GM18870 (cell line): Measurements from ENCODE around the gene PUM2.

Source experiments
- ATAC-seq: cut with Tn5 transposase; IDR thresholded peaks from one replicate; pipeline ENCODE4 v1.9.1; 2021; ENCODE audit warnings: moderate library complexity; ENCODE audit not compliant: unreplicated experiment

The PUM2 gene

DNA sequence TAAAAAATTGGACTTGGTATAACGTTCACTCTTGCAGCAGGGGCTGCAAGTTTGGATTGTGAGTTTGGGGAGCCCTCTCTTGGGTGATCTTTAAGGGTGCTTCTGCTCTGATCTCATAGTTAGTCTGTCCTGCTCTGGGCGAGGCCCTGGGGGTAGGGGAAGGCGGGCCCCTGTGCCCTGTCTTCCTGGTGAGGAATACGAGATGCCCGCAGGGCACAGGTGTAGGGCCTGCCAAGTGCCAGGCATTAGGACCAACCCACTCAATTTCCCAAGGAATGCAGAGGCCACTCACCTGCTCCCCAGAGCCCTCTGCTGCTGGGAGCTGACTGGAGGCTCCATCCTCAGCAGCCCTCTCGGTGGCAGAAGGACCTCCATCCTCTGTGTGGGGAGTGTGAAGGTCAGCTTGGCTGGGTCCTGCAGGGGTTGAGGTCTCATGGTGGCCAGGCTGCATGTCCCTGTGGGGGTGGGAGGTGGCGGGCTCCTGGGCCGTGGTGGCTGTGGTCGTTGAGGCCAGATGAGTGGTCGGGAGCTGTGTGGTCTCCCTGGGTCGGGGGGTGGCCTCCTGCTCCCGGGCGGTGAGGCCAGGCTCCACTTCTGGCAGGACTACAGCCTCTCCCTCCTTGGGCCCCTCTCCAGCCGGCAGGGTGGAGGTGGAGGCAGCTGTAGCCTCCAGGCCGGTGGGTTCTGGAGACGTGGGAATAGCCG, 147.0 kb downstream of the PUM2 start:
- no peak for ATAC-seq

DNA sequence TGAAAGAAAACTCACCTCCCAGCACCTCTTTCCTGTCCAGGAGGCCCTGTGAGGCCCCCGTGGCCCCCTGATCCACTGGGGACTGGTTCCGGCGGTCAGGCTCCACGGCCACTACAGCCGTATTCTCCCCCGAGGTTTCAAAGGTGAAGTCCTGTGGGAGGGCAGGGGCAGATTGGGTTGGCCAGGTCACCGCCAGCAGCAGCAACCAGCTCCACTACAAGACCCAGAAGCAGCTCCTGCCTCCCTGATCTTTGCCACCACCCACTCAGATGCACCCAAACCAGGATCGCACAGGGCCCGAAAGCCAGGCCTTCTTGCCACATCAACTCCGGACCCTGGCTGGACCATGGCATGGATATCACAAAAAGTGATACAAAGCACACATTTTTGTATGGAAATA, 147.6 kb downstream of the PUM2 start:
- no peak for ATAC-seq

DNA sequence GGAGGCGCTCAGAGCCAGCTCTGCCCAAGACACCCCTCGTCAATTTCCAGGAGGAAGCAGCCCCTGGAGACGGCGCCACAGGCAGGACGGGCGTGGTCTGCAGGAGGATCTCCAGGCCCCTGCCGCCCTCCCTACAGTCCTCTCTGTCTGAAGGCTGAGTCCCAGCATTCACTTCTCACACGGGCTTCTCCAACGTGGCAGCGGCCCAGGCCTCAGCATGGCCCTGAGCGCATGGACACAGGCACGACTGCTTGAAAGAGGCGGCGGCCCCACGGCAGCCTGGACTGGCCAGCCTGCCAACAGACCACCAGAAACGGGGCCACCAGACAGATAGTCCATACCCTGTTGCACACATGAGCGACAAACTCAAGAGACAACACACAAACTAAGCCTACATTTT, 149.0 kb downstream of the PUM2 start:
- ATAC-seq = no peak

DNA sequence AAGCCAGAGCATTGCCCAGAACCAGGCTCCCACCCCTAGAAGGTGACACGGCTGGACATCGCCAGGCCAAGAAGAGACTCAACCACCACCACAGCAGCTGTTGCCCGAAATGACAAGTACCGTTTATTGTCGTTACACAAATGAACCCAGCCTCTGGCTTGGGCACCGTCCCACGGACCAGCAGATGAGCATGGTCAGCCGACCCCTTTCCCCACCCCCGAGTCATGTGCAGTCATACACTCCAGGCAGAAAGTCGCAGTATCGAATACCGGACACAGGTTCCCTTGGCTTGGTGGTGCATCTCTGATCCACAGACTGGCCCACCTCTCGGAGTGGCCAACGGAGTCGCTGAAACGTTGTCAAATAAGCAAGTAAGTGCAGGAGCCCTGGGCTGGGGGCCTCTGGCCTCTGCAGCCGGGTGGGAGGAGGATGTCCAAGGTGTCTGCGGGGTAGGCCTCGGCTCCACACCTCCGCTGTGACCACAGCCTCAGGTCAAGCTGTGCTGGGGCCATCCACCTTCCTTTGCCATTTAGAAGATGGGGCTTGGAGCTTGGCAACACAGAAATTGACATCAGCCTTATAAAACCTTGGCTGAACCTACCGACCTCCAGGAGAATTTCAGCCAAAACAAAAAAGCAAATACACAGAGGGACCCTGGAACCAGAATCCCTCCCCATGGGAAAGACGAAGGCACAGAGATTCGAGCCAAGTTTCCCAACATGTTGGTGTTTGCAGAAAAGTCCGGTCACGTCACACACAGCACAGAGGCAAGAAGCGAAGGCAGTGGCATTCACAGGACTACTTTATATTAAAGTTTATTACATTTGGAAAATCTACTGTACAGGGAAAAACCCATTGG, 149.7 kb downstream of the PUM2 start:
- ATAC-seq = no peak

DNA sequence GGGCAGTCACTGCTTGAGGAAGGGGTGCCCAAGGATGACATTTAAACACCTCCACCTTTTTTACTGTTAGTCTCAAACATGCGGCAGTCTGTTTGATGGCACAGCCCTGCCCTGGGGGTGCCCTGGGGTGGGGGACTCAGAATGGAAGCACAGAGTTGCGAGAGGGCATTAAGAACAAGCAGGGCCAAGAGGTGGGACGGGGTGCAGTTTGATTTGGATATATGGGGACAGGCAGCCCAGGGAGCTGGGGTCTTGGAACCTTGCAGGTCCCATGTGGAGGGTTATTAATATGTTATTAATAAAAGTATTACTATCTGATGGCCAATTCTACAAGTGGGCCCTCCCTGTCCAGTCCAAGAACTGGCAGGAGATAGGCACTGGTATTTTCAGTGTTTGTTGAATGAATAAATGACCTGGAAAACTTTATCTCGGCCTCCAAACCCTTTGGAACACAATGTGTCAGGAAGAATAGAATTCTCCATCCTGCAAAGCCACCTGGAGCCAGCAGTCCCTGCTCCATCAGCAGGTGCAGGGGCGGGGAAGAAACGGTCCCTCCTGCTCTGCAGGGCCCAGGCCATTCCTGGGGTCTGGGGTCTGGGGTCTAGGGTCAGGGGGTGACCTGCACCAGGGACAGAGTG, 150.9 kb downstream of the PUM2 start:
- ATAC-seq = no peak

DNA sequence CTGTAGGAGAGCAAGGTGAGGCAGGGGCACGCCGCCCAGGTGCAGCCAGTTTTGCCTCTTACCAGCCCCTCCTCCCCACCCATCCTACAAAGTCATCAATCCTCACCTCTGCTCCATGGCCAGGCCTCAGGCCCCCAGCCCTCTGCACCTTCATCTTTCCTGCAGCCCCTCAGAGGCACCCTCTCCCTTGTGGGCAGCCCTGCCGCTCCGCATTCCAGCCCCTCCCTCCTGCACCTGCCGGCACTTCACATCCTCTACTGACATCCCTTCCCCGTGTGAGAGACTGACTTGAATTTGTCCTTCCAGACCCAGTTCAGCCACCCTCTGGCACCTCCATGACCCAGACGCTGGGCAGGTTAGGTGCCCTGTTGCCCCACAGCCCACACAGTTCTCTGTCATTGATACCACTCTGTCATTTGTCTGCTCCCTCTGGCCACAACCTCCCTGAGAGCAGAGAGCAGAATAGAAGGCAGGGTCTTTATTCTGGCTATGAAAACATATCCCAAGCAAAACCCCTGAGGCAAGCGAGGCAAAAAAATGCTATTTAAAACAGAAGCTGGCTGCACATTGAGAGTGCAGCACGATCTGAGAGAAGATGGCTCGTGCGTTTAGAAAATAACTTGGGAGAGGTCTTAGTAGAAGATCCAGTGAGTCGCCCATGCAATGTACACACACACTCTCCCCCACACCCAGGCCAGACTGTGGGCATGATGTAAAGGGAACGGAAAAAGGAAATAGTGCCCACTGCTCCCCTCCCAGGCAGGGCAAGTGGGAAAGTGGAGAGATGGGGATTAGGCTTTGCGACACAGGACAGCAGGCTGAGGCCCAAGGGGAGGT, 151.6 kb downstream of the PUM2 start:
- no peak for ATAC-seq
